Spinal cord (tissue), 10 donors: ENCODE data around the gene UBE2E1. TPM values are rescaled to one million over a fixed set of nuclear protein-coding genes. Genes with fewer than 3 reads are reported as not detected.
"Not testable (repeated sequence)": the region's sequence is repeated elsewhere in the genome, so short reads cannot be mapped to it uniquely, and the experiment has no call there.

Source experiments
- DNase-seq, 6 donors: peaks; one replicate each; pipeline versions ENCODE4 v3.0.0 to v3.0.0-alpha.2; 2013 to 2015; ENCODE audit warnings: low spot score in 6 of 6, low read depth in 4 of 6
- H3K27ac ChIP-seq: one replicate; pipeline ENCODE4 v1.5.1; 2013; ENCODE audit warnings: low read depth, low read length, control low read depth
- H3K27me3 ChIP-seq: one replicate; pipeline ENCODE4 v1.6.1; 2013; ENCODE audit warnings: low read length; ENCODE audit not compliant: control insufficient read depth, insufficient read depth
- H3K36me3 ChIP-seq: one replicate; pipeline ENCODE4 v1.6.1; 2013; ENCODE audit warnings: low read length; ENCODE audit not compliant: control insufficient read depth, insufficient read depth
- H3K4me1 ChIP-seq: one replicate; pipeline ENCODE4 v1.6.1; 2013; ENCODE audit warnings: low read length; ENCODE audit not compliant: control insufficient read depth, insufficient read depth
- H3K4me3 ChIP-seq: one replicate; pipeline ENCODE4 v1.5.1; 2013; ENCODE audit warnings: low read depth, low read length, control low read depth
- H3K9me3 ChIP-seq: one replicate; pipeline ENCODE4 v1.6.1; 2013; ENCODE audit warnings: low read length; ENCODE audit not compliant: control insufficient read depth, insufficient read depth
- WGBS: methylation state at CpG from one replicate; pipeline ENCODE4 v1.1.5; 2013; ENCODE audit warnings: missing lambda C conversion rate; ENCODE audit not compliant: insufficient coverage; 5-methylcytosine and 5-hydroxymethylcytosine counted together
- polyA plus RNA-seq, 2 donors: library from polyadenylated mRNA; unstranded; fragments of 120-200 nt; gene quantifications; one replicate each; pipeline ENCODE4 v1.2.1, GENCODE V29; 2013; ENCODE audit not compliant: insufficient read length in 2 of 2
- total RNA-seq, 2 donors: library from RNA; depleted of rRNA in 1 of 2; stranded (reverse); fragments of 120-200 nt in 1 of 2; fragments of >200 nt in 1 of 2; gene quantifications; one replicate each; pipeline versions ENCODE4 v1.2.3 to v1.2.4, GENCODE V29; 2013 to 2014
- donor health status: healthy.

Gene UBE2E1
- total and polyA plus RNA-seq, 4 donors = 91.4 to 182 (median 137) TPM

- Histone ChIP-seq H3K27ac (peak within 1 kb of the TSS; percentile 95), H3K4me1 (peaks cover 5% of the 10 kb centered on the region), H3K36me3 (peaks cover 11% of the 10 kb centered on the region), H3K4me3 (peak within 1 kb of the TSS; percentile 99), H3K27me3 (no peaks in the 10 kb centered on the region), H3K9me3 (no peaks in the 10 kb centered on the region)
- DNase-seq = peak; percentile 93 to 99 (median 94)
- under 1% methylated on average over 64 of the region's 64 CpGs for WGBS
Observed at GRCh38 chr3:23916886-23917678, 111.3 kb downstream of the UBE2E1 start, which contains the start of the genes NKIRAS1 and RPL15. Gene NKIRAS1 (minus strand): TSS chr3:23916990. CDS start chr3:23910904, 6,086 bp downstream. Gene RPL15 (plus strand): TSS chr3:23917132. CDS start chr3:23917860, 728 bp downstream.

GRCh38 chr3:23917679-23918303 is 112.0 kb downstream of the UBE2E1 start:
- WGBS = under 1% methylated on average over 16 of the region's 21 CpGs
- Histone ChIP-seq H3K4me3 (peak overlapping the region; percentile 99), H3K36me3 (peaks cover 18% of the 10 kb centered on the region), H3K27ac (peak overlapping the region; percentile 95)
- H3K4me1 ChIP-seq, H3K27me3 ChIP-seq, H3K9me3 ChIP-seq: not testable (repeated sequence)
- DNase-seq = peak in 3 of 6 donors; percentile 41 to 89 (median 86)

GRCh38 chr3:23918331-23918730 is 112.6 kb downstream of the UBE2E1 start:
- Histone ChIP-seq H3K36me3 (peaks cover 23% of the 10 kb centered on the region), H3K27ac (peak overlapping the region; percentile 95), H3K4me3 (peak overlapping the region; percentile 99)
- WGBS = 17% methylated on average over 4 of the region's 12 CpGs
- DNase-seq, H3K9me3 ChIP-seq, H3K27me3 ChIP-seq, H3K4me1 ChIP-seq: not testable (repeated sequence)

GRCh38 chr3:23919628-23920027 is 113.9 kb downstream of the UBE2E1 start:
- Histone ChIP-seq H3K36me3 (peaks cover 24% of the 10 kb centered on the region), H3K27ac (no peak overlapping the region), H3K9me3 (no peaks in the 10 kb centered on the region), H3K4me1 (peaks cover 5% of the 10 kb centered on the region), H3K4me3 (no peak overlapping the region), H3K27me3 (no peaks in the 10 kb centered on the region)
- WGBS = 95% methylated on average over 2 of the region's 2 CpGs
- no peak for DNase-seq

GRCh38 chr3:23920151-23920655 is 114.4 kb downstream of the UBE2E1 start:
- 90% methylated on average over 2 of the region's 5 CpGs for WGBS
- no peak overlapping the region for H3K27ac ChIP-seq
- no peak overlapping the region for H3K4me3 ChIP-seq
- H3K27me3 ChIP-seq = no peaks in the 10 kb centered on the region
- peaks cover 5% of the 10 kb centered on the region for H3K4me1 ChIP-seq
- no peaks in the 10 kb centered on the region for H3K9me3 ChIP-seq
- DNase-seq = no peak
- peaks cover 24% of the 10 kb centered on the region for H3K36me3 ChIP-seq

GRCh38 chr3:23921052-23921511 is 115.3 kb downstream of the UBE2E1 start:
- no peak overlapping the region for H3K27ac ChIP-seq

GRCh38 chr3:23923786-23924185 is 118.0 kb downstream of the UBE2E1 start:
- H3K36me3 ChIP-seq = peaks cover 22% of the 10 kb centered on the region
- no peaks in the 10 kb centered on the region for H3K9me3 ChIP-seq
- no peak overlapping the region for H3K4me3 ChIP-seq
- no peak overlapping the region for H3K27ac ChIP-seq
- peaks cover 5% of the 10 kb centered on the region for H3K4me1 ChIP-seq
- no peaks in the 10 kb centered on the region for H3K27me3 ChIP-seq
- no peak for DNase-seq
- no CpG with 5 or more reads among the region's 2 CpGs for WGBS

More at GRCh38 chr3:23921052-23921511, 115.3 kb downstream of the UBE2E1 start:
- no peak for DNase-seq
- Histone ChIP-seq H3K27me3 (no peaks in the 10 kb centered on the region), H3K4me1 (peaks cover 5% of the 10 kb centered on the region), H3K36me3 (peaks cover 26% of the 10 kb centered on the region), H3K4me3 (no peak overlapping the region), H3K9me3 (no peaks in the 10 kb centered on the region)
- WGBS = 75% methylated on average over 1 of the region's 3 CpGs

GRCh38 chr3:23926246-23926645 is 120.5 kb downstream of the UBE2E1 start:
- no peak overlapping the region for H3K27ac ChIP-seq
- no peak for DNase-seq
- peaks cover 22% of the 10 kb centered on the region for H3K36me3 ChIP-seq
- no peaks in the 10 kb centered on the region for H3K27me3 ChIP-seq
- no peaks in the 10 kb centered on the region for H3K9me3 ChIP-seq
- no peaks in the 10 kb centered on the region for H3K4me1 ChIP-seq
- no peak overlapping the region for H3K4me3 ChIP-seq
- 92% methylated on average over 5 of the region's 7 CpGs for WGBS

GRCh38 chr3:23926736-23927135 is 121.0 kb downstream of the UBE2E1 start:
- Histone ChIP-seq H3K9me3 (no peaks in the 10 kb centered on the region), H3K36me3 (peaks cover 18% of the 10 kb centered on the region), H3K27ac (no peak overlapping the region), H3K27me3 (no peaks in the 10 kb centered on the region), H3K4me1 (no peaks in the 10 kb centered on the region), H3K4me3 (no peak overlapping the region)
- no peak for DNase-seq
- no CpG with 5 or more reads among the region's 3 CpGs for WGBS
